ENCODE results near the gene LPCAT3.

The LPCAT3 gene

DNA sequence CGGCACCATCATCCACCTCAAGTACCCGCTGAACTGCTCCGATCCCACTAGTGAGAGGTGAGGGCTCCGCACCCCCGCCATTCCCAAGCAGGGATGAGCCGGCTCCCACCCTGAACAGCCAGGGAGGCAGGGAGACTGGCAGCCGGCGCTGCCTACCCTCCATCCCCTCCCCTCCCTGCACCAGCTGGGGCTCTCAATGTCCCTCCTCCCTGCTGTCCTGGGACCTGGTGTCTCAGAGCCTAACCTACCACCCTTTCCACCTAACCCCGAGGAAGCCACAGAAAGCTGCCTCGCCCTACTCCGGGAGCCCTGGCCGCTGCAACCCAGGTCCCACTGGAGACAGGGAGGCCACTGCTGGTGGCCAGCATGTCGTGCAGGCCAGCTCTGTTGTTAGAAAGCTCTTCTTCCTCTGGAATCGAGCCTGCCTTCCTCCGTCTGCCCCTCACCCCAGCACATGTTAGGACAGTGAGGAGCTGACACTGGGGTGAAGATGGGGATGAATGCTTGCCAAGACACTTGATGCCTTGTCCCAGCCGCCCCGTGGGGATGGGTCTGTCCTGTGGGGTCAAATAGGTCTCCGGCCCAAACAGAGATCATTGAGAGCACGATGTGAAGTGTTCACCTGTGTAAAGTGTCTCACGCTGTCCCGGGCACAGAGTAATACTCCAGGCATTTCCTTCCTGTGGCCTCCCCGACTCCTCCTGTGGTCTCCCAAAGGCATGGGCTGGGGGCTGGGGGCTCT, 66.0 kb downstream of the LPCAT3 start:
- DNase-seq (ENCODE audit: low read depth): no peak

DNA sequence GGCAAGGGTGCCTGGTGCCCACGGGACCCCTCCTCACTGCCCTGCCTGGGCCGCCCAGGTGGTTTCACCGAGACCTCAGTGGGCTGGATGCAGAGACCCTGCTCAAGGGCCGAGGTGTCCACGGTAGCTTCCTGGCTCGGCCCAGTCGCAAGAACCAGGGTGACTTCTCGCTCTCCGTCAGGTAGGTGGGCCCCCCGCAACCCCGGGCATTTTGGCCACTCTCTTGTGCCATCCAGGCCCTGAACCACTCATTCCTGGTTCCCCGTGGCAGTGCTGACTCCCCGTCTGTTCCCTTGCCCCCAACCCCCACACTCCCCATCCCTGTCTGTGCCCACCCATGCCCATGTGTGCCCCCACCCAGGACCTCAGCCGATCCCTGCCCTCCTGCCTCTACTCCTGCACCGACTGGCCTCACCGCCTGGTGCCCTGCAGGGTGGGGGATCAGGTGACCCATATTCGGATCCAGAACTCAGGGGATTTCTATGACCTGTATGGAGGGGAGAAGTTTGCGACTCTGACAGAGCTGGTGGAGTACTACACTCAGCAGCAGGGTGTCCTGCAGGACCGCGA, 66.6 kb downstream of the LPCAT3 start:
- no peak for DNase-seq (ENCODE audit: low read depth)

DNA sequence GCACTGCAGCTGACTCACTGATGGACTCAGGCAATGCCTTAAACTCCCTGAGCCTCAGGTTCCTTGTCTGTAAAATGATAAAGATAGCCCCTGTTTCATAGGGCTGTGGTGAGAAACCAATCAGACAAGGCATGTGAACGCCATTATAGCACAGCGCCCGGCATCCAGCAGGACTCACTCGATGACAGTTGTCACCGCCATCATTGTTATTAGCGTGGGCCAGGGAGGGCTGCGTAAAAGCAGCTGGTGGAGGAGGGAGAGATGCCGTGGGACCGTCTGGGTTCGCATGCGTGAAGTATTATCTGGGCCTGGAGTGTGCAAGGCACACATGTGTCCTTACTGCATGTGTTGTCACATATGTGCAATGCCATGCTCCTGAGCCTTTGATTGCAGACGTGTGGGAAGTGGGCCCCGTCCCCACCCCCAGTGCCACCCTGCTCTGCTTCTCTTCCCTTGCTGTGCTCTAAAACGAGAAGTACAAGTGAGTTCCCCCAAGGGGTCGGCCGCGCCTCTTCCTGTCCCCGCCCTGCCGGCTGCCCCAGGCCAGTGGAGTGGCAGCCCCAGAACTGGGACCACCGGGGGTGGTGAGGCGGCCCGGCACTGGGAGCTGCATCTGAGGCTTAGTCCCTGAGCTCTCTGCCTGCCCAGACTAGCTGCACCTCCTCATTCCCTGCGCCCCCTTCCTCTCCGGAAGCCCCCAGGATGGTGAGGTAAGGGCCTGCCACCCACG, 67.3 kb downstream of the LPCAT3 start, which contains the start of gene PTPN6:
PTPN6 (plus strand) TSS at position 546 of the 730 bp plus-strand sequence; CDS start at position 703, 157 bp downstream.
- no peak for DNase-seq (ENCODE audit: low read depth)

DNA sequence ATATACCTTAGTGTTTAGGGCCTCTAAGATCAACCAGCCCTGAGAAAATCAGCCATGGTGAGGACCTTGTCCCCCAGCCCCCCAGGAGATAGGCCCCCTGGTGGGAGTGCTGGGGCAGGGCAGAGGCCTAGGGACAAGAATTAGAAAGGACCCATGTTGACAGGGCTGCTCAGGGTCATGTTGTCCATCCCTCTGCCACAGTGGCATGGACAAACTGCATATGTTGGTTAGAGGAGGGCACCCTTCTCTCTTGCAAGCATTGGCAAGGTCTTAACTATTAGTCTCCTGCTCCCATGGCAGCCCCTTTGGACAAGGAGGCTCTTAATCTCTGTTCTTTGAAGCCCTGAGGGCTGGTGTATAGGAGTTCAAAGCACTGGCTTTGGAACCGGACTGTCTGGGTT, 67.9 kb downstream of the LPCAT3 start:
- DNase-seq (ENCODE audit: low read depth): no peak

DNA sequence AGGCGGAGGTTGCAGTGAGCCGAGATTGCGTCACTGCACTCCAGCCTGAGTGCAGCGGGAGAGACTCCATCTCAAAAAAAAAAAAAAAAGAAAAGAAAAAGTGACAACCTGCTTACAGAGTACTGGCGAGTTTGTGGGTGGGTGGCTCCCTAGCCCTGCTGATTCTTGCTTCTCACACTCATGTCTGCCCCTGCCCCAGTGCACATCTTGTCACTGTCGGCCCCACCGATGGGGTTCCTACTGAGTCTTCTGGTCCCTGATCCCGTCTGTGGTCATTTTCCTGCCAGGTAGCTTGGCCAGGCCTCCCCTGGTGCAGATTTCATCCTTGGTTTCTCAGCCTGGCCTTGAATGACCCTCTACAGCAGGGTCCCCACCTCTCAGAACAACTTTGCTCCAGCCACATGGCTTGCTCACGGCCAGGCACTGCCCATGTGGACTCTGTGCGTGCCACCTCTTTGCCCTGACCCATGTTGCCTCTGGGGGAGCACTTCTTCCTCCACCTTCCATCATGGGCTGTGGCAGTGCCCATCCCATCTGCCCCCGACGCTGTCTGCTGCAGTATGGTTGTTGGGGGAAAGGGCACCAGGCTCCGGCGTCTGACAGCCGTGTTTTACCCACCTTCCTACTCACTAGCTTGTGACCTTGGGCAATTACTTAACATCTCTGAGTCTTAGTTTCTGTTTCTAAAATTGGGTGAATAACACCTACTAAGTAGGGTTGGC, 69.2 kb downstream of the LPCAT3 start:
- DNase-seq (ENCODE audit: low read depth): no peak

DNA sequence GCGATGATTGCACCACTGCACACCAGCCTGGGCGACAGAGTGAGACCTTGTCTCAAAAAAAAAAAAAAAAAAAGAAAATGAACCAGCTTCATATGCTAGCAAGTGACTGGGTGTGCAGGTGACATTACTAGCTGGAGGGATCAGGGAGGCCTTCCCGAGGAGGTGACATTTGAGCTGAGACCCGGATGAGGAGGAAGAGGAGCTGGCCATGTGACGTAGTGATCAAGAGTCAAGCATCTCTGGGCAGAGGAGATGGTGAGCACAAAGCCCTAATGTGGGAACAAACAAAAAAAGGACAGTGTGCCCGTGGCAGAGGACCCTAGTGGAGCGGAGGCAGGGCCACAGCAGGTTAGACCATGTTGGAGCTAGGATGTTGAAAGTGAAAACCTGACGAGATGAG, 70.7 kb downstream of the LPCAT3 start:
- DNase-seq (ENCODE audit: low read depth): no peak

DNA sequence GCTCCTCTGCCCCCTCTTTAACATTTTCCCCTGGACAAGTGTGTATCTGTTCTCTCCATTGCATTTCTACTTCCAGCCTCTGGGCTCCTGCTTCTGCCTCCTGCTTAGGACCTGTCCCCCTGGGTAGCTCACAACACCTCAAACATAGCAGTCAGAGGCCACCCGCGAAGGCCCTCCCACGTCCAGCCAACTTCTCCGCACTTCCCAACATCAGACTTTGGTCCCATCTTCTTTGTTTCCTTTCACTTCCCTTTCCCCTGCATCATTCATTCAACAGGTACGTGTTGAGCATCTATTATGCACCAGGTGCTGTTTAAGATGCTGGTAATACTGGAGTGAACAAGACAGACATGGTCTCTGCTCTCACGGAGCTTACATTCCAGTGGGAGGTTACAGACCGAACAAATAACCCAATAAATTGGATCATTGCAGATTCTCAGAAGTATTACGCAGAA, 71.3 kb downstream of the LPCAT3 start:
- no peak for DNase-seq (ENCODE audit: low read depth)

DNA sequence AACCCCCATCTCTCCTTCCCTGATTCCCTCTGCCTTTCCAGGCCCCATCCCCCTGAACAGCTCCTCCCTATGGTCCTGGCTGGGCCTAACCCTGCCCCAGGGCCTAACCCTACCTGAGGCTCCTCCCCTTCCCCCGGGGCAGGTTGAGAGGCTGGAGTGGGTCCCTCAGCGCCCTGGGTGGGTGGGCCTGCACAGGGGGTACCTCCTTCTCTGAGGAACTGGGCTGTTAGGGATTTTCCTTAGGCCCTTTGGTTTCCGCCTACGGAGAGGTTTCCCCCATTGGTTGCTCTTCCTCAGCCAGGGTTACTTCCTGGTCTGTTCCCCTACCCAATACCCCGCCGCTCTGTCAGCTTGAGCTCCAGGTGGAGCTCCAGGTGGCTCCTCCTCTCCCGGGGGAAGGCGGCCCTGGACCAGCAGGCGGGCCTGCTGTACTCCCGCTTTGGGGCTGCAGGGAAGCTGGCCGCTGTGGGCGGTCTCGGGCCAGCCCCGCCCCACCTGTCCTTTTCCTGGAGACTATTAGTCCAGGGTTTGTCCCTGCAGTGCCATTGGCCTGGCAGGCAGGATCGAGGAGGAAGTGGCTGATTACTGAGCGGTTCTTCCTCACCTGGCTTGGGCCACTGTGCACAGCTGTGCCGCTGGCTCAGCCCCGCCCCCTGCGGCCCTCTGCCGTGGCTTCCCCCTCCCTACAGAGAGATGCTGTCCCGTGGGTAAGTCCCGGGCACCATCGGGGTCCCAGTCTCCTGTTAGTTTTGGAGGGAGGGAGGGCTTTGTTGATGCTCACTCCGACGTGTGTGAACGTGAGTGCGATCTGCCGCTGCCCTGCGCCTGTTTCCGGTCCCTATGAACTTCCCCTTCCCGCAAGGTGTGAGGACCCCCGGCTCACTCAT, 72.0 kb downstream of the LPCAT3 start:
- DNase-seq (ENCODE audit: low read depth): no peak

DNA sequence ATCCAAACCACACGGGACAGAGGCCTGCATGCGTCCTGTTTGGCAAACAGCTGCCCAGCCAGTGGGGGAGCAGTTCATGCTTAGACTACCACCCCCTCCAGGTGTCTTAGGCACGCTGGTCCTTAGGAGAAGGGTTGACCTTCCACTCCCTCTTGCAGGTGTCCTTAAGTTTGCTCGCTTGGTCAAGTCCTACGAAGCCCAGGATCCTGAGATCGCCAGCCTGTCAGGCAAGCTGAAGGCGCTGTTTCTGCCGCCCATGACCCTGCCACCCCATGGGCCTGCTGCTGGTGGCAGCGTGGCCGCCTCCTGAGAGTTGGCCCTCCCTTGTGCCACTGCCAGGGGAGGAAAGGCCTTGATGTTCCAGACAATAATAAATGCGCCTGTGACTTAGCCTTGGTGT, 72.7 kb downstream of the LPCAT3 start:
- no peak for DNase-seq (ENCODE audit: low read depth)

DNA sequence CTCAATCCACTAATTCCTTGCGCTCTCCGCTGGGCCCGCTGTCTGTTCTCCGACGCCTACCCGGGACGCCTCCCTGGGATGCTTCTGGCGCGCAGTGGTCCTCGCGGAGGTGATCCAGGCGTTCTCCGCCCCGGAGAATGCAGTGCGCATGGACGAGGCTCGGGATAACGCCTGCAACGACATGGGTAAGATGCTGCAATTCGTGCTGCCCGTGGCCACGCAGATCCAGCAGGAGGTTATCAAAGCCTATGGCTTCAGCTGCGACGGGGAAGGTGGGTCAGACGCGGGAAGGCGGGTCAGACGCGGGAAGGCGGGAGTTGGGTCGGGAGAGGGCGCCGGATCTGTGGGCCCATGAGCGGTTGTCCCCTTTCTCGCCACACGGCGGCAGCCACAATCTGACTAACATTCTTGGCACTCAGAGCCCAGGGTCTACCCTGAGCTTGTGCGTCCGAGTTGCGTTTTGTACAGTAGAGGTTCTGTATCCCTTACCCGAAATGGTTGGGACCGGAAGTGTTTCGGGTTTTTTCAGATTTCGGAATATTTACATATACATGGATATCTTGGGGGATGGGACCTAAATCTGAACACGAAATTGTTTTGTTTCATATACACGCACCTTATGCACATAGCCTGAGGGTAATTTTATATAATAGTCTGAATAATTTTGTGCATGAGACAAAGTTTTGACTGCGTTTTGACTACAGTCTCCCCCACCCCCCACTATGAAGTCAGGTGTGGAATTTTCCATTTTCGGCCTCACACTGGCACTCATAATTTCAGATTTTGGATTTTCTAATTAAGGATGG, 73.7 kb downstream of the LPCAT3 start:
- no peak for DNase-seq (ENCODE audit: low read depth)

DNA sequence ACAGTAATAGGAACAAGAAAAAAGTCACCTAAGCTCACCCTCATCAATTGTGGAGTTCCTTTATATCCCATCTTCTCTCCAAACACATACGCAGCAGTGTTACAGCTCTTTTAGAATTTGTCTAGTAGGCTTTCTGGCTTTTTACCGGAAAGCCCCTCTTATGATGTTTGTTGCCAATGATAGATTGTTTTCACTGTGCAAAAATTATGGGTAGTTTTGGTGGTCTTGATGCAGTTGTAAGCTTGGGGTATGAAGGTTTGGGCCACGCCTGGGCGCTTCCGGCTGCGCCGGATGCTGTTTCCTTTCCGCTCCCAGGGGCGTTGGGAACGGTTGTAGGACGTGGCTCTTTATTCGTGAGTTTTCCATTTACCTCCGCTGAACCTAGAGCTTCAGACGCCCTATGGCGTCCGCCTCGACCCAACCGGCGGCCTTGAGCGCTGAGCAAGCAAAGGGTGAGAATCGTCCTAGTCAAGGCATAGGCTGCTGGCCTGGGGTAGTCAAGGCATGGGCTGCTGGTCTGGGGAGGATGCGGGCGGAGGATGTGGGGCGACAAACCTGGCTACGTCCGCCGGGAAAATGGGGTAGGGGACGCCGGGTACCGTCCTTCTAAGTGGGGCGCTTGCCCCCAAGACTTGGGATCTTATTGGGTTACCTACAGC, 74.4 kb downstream of the LPCAT3 start, which contains the start of the genes C12orf57 and RNU7-1:
C12orf57 (plus strand) TSS at position 301 of the 659 bp plus-strand sequence; CDS start at position 401, 100 bp downstream.
RNU7-1 (plus strand) TSS at position 95 of the 659 bp plus-strand sequence.
- DNase-seq (ENCODE audit: low read depth): no peak

DNA sequence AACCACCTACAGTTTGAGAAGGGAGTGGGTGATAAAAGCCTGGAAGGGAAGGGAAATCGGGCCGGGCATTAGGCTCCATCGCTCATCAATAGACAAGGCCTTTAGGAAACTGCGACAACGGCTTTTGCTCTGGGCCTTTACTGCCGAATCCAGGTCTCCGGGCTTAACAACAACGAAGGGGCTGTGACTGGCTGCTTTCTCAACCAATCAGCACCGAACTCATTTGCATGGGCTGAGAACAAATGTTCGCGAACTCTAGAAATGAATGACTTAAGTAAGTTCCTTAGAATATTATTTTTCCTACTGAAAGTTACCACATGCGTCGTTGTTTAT, 74.9 kb downstream of the LPCAT3 start:
- no peak for DNase-seq (ENCODE audit: low read depth)

DNA sequence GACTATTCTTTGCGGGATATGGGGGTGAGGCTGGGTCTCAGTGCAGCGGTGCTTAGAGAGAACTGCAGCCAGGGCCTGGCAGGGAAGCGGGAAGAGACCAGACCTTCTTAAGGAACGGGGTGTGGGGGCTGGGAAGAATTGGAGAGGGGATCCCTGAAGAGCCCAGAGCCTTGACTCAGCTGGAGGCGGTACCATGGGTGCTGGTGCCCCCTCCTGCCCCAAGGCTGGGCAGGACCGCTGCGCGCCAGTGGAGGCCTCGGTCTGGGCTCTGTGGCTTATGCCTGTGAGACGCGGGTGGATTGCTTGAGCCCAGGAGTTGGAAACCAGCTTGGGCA, 76.0 kb downstream of the LPCAT3 start:
- no peak for DNase-seq (ENCODE audit: low read depth)

DNA sequence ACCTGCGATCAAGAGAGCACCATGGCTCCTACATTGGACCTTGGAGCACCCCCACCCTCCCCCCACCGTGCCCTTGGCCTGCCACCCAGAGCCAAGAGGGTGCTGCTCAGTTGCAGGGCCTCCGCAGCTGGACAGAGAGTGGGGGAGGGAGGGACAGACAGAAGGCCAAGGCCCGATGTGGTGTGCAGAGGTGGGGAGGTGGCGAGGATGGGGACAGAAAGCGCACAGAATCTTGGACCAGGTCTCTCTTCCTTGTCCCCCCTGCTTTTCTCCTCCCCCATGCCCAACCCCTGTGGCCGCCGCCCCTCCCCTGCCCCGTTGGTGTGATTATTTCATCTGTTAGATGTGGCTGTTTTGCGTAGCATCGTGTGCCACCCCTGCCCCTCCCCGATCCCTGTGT, 76.5 kb downstream of the LPCAT3 start:
- DNase-seq (ENCODE audit: low read depth): no peak

DNA sequence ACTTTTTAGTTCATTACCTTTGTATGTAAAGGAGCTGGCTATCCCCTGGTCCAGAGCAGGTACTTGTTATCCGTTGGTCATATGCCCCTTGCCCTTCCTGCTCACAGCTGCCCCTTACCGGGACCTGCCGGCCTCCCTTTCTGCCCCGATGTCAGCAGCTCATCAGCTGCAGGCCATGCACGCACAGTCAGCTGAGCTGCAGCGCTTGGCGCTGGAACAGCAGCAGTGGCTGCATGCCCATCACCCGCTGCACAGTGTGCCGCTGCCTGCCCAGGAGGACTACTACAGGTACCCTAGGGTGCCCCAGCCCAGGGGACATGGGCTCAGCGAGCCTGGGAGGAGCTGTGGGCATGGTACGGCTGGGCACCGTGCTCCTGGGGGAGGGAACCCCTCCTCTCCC, 77.0 kb downstream of the LPCAT3 start:
- no peak for DNase-seq (ENCODE audit: low read depth)

DNA sequence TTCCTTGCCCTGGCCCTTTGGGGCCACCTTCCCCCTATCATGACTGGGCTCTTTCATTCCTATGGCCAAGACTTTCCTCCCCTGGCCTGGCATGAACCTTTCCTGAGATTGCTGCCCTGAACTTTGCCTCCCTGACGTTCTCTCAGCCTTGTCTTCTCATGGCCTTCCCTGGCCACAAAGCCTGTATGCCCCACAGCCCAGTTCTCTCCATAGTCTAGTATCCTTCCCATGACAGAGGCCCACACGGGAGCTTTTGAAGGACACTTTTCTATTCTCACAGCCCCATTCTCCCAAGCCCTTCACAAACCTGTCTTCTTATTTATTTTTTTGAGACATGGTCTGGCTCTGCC, 79.1 kb downstream of the LPCAT3 start:
- no peak for DNase-seq (ENCODE audit: low read depth)

DNA sequence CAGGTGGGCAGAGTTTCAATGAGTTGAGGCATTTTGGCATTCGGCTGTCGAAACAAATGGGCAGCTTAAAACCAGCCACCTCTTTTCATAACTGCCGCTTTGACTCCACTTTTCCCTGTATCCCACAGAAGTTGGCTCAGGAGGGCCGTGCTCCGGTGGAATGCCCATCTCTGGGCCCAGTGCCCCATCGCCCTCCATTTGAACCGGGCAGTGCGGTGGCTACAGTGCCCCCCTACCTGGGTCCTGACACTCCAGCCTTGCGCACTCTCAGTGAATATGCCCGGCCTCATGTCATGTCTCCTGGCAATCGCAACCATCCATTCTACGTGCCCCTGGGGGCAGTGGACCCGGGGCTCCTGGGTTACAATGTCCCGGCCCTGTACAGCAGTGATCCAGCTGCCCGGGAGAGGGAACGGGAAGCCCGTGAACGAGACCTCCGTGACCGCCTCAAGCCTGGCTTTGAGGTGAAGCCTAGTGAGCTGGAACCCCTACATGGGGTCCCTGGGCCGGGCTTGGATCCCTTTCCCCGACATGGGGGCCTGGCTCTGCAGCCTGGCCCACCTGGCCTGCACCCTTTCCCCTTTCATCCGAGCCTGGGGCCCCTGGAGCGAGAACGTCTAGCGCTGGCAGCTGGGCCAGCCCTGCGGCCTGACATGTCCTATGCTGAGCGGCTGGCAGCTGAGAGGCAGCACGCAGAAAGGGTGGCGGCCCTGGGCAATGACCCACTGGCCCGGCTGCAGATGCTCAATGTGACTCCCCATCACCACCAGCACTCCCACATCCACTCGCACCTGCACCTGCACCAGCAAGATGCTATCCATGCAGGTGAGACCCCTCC, 79.7 kb downstream of the LPCAT3 start:
- no peak for DNase-seq (ENCODE audit: low read depth)

DNA sequence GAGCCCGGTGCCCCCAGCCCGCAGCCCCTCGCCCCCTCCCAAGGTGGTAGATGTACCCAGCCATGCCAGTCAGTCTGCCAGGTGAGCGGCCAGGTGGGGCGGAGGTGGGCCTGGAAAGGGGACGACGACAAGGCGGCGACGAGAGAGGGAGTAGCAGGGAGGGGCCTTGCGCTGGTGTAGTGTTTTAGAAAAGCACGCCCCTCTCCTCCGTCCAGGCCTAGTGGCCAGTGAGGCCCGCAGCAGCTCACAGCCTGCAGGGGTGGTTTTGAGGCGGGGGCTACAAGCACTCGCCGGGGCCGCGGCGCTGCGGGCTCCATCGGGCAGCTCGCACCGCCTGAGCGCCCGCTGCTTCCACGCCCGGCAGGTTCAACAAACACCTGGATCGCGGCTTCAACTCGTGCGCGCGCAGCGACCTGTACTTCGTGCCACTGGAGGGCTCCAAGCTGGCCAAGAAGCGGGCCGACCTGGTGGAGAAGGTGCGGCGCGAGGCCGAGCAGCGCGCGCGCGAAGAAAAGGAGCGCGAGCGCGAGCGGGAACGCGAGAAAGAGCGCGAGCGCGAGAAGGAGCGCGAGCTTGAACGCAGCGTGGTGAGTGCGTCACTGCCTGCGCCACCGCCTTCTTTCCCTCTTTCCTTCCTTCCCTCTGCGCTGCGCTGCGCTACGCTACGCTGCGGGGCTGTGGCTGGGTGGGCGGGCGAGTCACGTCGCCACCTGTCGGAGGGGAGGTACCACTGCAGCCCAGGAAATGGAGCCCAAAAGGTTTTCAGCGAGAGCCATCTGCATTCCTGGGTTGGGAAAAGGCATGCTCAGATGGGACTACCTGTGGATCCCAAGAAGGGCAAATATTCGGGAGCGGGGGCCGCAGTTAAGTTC, 80.6 kb downstream of the LPCAT3 start:
- DNase-seq (ENCODE audit: low read depth): no peak
